ENCODE results near the gene METRNL.

- no peak for TF ChIP-seq CTCF (IDR thresholded peaks at IDR 0.05 in 2 of 3, conservative IDR thresholded peaks at IDR 0.05 in 1 of 3; ENCODE audit: borderline replicate concordance in 1 of 3, insufficient read depth in 1 of 3, low read depth in 2 of 3, low read length in 2 of 3)
- TF ChIP-seq EZH2phosphoT487 (IDR thresholded peaks at IDR 0.05; ENCODE audit: borderline replicate concordance): no peak
- no peak for TF ChIP-seq POLR2A (IDR thresholded peaks at IDR 0.05; ENCODE audit: borderline replicate concordance, extremely low read depth, insufficient read depth, insufficient read length)
- no peak for TF ChIP-seq EZH2 (IDR thresholded peaks at IDR 0.05)
- no peak for TF ChIP-seq SP1 (IDR thresholded peaks at IDR 0.05; ENCODE audit: low read depth)
- TF ChIP-seq EGR1 (IDR thresholded peaks at IDR 0.05; ENCODE audit: low read depth): no peak
- TF ChIP-seq SRF (IDR thresholded peaks at IDR 0.05; ENCODE audit: low read depth): no peak
- no peak for TF ChIP-seq SIN3A (IDR thresholded peaks at IDR 0.05; ENCODE audit: low read depth)
- no peak for TF ChIP-seq ZBTB33 (IDR thresholded peaks at IDR 0.05; ENCODE audit: extremely low read depth, insufficient replicate concordance, low read length)
- no peak for TF ChIP-seq ZFX (IDR thresholded peaks at IDR 0.05)
- no peak for TF ChIP-seq JUND (IDR thresholded peaks at IDR 0.05)
- TF ChIP-seq ZNF274 (IDR thresholded peaks at IDR 0.05; ENCODE audit: low read depth, low read length): no peak
- no peak for TF ChIP-seq POLR2AphosphoS5 (IDR thresholded peaks at IDR 0.05; ENCODE audit: low read depth, low read length)
- no peak for TF ChIP-seq CEBPB (IDR thresholded peaks at IDR 0.05; ENCODE audit: low read depth)
Observed at GRCh38 chr17:83071966-83072562, 7.3 kb upstream of the METRNL start.
